GM19438 (cell line): ENCODE data around the gene DDX20.

ENCODE experiments used
- ATAC-seq: cut with Tn5 transposase; IDR thresholded peaks from one replicate; pipeline ENCODE4 v1.9.1; 2021; ENCODE audit warnings: low read depth; ENCODE audit not compliant: unreplicated experiment

Gene DDX20, protein sequence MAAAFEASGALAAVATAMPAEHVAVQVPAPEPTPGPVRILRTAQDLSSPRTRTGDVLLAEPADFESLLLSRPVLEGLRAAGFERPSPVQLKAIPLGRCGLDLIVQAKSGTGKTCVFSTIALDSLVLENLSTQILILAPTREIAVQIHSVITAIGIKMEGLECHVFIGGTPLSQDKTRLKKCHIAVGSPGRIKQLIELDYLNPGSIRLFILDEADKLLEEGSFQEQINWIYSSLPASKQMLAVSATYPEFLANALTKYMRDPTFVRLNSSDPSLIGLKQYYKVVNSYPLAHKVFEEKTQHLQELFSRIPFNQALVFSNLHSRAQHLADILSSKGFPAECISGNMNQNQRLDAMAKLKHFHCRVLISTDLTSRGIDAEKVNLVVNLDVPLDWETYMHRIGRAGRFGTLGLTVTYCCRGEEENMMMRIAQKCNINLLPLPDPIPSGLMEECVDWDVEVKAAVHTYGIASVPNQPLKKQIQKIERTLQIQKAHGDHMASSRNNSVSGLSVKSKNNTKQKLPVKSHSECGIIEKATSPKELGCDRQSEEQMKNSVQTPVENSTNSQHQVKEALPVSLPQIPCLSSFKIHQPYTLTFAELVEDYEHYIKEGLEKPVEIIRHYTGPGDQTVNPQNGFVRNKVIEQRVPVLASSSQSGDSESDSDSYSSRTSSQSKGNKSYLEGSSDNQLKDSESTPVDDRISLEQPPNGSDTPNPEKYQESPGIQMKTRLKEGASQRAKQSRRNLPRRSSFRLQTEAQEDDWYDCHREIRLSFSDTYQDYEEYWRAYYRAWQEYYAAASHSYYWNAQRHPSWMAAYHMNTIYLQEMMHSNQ

DNA sequence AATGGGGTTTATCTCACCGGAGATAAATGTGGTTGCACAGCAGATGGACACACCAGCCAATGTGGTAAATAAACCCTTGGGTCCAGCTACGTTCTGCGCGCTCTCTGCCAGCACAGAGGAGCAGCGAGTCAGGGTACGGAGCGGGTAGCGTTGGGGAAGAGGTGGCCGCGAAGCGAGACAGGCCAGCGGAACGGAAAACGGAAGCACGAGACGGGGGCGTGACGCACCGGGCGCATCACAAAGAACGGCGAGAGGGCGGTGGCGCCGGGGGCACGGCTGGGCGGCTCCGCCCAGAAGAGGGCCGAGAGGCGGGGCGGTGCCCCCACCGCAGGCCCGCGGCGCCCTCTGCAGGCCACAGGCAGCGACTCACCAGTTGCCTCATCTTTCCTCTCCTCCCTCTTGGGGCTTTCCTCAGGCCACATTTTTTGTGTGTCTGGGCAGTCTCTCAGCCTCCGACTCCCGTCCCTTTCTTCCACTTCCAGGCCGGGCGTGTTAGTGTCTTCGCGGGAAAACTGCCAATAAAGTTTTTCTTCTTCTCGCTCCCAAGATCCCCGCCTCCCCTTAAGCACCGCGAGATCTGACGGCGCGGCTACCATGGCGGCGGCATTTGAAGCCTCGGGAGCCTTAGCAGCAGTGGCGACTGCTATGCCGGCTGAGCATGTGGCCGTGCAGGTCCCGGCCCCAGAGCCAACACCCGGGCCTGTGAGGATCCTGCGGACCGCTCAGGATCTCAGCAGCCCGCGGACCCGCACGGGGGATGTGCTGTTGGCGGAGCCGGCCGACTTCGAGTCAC lies at the start of gene DDX20:
DDX20 (plus strand) TSS at position 571 of the 793 bp plus-strand sequence; CDS start at position 595, 24 bp downstream.
- peak; percentile 93 for ATAC-seq

DNA sequence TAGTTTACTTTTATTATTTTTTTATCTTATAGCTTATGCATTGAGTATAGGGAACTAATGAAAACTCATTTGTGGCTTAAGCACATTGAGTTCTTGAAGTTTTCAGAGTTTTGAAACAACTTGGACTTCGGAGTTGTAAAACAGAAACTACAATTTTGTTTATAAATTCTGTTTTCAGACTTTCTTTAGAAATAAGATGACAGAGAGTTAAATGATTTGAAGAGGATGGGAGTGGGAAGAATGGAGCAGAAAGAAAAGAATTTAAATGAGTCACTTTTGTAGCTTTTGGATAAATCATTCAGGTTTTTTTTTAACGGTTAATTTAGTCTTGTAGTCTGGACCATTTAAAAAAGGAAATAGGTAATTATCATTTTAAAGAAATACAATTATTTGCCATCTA lies 48.8 kb upstream of the DDX20 start:
- ATAC-seq: no peak

DNA sequence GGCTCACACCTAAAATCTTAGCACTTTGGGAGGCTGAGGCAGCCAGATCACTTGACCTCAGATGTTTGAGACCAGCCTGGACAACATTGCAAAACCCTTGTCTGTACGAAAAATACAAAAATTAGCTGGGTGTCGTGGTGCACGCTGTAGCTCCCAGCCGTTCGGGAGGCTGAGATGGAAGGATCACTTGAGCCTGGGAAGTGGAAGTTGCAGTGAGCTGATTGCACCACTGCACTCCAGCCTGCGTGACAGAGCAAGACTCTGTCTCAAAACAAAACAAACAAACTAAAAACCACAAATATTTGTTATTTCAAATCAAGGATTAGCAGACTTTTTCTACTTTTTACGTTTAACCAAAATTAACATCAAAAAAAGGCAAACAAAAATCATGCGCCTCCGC lies 47.8 kb upstream of the DDX20 start:
- no peak for ATAC-seq

DNA sequence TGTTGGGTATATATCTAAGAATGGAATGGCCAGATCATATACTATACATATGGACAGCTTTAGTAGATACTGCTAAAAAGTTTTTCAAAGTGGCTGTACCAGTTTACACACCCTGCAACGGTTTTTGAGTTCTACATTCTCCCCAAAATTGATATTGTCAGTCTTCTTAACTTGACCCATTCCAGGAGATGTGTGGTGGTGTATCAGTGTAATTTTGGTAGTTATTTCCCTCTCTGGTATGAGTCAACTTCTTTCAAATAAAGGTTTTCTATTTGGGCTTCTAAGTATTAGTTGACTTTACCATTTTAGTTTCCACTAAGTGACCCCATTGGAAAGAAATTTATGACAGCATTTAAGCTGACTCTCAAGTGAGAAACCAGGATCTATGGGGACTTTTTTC lies 45.7 kb upstream of the DDX20 start:
- ATAC-seq: no peak

DNA sequence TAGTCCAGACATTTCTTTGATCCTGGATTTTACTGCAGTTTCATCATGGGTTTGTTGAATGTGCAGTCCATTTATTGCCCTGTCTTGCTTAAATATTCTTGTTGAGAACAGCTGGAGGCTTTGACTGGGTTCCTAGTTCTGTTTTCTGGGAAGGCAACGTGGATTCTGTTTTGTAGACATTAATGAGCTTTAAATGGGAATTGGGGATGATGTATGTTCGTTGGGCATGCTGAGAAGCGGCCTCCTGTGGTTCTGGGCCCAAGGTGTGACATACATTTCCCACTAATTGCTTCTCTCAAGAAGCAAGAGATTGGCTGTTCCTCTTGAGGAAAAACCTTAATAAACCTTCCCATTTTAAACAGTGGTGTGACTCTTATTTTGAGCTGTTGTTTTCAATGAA lies 39.4 kb upstream of the DDX20 start:
- ATAC-seq: no peak

DNA sequence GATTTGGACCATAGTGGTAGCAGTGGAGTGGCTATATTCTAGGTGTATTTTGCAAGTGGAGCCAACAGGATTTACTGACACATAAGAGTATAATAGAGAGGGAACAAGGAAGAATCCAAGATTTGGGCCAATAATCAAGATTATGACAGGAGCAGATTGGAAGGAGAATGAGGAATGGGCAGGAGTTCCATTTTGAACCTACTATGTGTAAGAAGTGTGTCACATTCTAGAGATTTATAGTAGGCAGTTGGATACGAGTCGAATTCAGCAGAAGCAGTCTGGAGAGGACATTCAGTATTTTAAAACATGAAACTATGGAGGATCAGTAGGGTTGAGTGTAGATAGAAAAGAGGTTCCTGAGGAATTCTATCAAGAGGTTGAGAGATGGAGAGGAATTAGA lies 38.3 kb upstream of the DDX20 start:
- no peak for ATAC-seq

DNA sequence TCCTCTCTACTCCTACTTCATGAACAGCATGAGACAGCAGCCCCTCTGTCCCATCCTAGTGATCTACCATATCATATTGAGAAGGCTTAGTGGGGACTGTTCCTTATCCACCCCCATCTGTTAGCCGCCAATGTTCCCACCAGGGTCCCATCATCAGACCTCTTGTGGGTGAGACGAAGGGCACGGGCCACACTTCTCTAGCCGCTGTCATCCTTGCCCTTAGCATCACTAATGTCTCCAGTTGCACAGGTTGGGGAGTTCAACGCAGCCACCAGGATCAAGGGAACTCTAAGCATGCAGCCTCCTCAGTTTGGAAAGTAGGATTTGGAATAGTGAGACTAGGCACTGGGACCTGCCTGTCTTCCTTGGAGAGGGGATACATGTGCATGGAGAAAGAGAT lies 36.6 kb upstream of the DDX20 start:
- no peak for ATAC-seq

DNA sequence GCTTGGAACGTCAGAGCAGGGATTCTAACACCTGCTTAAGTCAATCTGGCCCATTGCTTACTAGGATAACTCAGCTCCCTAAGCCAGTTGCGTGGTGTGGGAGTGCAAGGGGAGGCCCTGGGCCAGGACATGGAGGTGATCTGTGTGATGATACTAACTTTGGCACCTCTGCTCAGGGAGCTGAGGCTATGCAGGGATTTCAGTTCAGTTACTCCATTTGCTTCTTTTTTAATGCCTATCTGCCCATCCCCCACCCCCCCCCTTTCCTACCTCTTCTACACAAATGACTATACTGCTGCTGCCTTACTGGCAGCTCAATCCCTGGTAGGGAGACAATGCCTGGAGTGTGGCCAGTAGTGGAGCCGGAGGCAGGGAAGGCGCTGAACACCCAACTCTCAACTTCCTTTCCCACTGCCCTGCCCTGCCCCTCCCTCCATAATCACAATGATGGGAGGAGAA lies 36.0 kb upstream of the DDX20 start:
- no peak for ATAC-seq

DNA sequence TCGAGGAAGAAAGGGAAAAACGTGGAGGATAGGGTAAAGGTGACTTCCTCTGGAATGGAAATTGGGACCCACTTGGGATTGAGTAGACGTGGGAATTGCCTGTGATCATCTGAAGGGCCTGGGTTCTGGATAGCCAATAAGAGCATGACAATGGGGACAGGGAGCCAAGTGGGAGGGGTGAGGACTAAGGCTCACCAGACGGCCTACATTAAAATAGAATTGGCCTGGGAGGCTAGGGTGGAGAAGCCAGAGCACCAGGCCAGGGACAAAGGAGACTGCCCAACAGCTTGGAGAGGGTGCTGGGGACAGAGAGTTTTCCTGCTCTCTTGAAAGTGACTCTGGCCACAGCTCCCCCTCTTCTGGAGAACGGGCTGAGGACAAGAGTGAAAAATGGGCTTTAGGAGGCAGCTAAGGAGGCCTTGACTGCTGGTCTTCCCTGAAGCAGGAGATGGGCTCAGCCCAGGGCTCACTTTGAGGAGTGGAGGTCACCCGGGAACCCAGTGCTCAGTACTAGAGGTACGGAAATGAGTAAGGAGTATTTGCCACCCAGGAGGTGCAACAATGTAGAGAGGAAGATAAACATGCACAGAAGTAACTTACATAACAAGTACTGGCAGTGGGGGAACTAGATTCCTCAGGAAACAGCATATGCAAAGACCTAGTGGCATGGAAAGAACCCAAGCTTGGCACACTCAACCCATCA lies 35.3 kb upstream of the DDX20 start:
- ATAC-seq: no peak

DNA sequence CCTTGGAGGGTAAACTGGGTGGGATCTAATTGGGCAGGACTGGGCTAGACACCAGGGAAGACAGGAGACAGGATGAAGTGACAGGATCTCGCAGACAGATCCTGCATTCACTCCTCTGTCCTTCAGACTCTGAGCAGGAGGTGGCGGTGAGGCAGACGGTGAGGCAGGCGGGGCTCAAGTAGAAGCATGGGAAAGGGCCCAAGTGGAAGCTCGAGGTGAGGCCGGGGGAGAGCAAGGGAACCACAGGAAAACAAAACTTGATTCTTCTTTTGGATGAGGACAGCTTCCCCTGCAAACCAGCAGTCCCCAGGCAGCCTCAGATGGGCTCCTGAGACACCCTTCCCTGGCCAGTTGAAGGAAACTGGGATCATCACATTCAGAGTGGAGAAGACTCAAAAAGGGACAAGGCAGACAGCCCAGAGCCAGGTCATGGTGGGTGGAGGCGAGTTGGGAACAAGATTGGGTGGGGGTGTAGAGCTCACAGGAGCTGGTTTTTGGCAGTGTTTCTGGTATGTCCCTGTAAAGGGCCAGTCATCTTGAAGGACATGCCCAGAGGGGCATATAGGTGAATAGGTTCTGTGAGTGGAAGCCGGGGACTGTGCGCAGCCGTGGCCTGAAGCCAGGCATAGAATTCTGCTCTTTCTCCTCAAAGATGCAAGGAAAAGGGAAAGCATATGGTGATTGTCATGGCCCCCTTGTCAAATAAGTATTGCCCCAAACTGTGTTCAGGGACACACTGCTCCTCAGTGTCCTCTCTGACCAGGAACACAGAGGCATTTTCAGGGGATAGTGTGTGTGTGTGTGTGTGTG lies 34.5 kb upstream of the DDX20 start:
- no peak for ATAC-seq

DNA sequence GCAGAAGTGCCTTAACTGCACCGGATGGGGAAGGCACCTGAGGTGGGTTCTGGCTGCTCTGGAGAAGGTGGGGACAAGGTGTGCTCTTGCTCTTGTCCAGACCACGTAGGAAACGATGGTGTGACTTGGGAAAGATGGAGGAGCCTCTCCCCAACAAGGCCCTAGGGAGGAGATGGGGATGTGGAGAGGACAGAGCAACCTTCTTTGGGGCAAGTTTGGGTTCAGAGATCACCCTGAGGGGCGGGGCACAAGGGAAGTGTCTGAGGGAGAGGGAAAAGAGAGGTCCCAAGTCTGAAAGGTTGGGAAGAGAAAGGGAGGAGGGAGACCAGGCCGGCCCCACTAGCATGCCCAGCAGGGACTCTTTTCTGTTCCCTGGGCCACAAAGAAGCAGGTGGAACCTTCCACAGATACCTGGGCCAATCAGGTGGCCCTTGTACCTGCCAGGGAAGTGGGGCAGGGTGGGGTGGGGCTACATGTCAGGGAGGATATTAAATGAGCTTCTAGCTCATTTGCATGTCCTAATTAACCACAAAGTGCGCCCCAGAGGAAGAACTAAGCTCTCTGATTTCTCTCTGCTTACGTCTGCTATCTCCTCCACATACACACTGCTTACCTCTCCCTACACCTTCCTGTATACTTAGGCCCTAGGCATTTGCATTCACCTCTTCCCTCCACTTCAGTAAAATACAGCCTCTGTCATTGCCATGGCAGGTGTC lies 32.5 kb upstream of the DDX20 start:
- ATAC-seq: no peak

DNA sequence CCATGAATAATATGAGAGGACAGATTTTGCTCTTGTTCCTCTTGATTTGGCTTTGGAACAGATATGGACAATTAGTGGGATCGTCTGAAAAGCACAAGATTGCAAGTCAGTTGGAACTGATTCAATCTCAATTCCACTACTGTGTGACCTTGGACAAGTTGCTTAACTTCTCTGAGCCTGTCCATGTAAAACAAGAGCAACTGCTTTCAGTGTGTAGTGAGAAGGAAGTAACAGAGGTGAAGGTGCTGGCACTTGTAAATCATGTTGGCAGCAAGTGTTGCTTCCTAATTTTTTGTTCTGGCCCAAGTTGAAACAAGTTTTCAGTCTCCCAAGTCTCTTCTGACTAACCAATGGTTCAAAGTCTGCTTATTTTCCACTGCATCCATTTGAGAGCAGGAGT lies 31.8 kb upstream of the DDX20 start:
- ATAC-seq: no peak

DNA sequence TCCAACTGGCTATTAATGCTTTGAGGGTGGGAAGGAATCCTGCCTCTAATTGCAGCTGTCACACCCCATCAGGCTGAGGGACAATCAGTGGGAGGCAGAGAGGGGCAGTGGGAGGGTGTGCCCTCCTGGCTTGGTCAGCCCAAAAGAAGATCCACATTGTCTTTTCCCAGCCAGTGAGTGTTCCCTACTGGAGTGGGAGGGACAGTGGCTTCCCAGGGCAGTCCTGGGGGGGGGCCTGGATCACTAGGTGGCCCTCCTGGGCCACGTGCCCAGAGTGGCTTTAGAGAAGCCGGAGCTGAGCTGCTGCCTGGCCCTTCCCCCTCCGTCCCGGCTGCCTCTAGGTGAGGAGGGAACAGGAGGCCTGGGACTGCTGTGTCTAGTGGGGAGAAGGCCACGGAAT lies 30.5 kb upstream of the DDX20 start:
- no peak for ATAC-seq

DNA sequence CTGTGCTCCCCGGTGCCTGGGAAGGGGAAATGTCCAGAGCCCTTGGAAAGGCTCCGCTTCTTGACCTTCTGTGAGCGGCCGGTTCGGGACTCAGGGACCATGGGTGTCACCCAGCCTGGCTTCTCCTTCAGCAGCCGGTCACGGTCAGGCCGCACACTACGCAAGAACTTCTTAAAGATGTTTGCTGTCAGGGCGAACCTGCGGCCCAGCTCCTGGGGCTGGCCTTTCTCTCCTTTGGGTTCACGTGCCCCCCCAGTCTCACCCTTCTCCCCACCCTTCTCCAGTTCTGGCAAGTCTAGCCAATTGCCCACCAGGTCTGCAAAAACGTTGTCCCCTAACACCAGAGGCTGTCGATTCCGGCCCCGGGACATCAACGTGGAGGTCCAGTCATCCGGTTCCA lies 28.6 kb upstream of the DDX20 start:
- no peak for ATAC-seq

DNA sequence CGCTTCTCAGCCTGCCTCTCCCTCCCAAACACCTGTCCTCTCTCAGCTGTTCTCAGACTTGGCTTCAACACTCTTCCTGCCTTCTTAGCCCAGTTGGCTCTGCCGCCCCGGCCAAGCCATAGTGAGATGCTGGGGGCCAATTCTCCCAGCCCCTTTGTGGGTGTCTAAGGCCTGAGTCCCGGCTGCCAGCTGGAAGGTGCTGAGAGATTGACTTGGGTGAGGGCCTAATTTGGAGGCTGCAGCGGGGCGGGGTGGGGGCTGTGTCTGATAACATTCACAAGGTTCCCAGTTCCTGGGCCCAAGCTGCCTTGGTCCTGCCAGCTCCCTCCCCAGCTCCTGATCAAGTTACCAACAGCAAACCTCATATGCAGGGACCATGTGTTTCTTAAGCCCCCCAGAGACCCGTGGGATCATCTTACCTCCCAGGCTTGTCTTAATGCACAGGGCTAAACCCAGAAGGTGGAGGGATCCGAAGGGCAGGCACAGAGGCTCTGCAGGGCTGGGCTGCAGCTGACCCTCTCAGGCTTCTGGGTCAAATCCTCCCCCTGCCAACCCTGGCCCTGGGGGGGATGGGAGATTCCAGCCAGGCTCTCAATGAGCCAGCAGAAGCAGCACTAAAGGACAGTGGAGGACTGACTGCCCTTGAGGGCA lies 26.3 kb upstream of the DDX20 start:
- ATAC-seq: no peak

DNA sequence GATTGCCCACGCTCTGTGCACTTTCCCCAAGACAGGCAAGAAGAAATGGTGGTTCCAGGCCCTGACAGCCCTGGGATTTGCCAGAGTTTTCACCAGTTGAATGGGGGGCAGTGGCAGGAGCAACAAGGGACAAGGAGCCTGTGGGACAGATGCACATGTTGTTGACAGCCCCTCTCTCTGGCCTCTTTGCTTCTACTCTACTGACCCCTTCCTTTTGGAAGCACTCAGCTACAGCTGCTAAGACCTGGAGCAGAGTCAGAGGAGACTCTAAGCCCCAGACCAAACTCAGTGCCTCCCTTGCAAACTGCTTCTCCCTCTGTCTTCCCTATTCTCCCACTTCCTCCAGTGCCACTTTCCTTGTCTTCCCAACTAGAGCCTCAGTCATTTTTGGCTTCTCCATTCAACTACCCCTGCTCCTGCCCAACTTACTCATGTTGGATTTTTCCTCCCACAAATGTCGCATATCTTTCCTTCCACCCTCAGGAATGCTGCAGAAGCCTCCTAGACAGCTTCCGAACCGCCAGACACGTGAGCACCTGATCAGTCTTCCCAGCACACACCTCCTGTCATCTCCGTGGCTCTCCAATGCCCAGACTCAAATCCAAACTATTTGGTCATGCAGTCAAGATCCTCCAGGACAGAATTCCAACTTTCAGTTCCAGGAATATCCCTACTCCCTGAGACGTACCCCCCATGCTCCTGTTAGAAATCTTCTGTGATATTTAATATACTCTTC lies 25.6 kb upstream of the DDX20 start:
- no peak for ATAC-seq

DNA sequence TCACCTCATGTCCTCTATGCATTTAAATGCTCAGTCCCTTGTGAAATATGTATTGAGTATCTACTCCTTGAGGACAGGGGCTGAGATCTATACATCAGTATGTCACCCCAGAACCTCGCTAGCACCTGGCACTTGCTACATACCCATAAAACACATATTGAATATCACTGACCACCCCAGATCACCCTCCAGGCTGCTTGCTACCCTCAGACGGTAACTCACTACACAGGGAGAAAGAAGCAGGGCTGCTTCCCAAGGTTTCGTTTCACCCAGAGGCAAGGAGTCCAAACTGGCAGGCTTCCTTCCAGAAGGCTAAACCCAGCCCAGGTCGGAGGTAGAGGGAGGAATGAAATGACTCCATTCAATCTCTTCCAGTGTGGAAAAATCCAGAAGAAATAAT lies 25.0 kb upstream of the DDX20 start:
- ATAC-seq: no peak

DNA sequence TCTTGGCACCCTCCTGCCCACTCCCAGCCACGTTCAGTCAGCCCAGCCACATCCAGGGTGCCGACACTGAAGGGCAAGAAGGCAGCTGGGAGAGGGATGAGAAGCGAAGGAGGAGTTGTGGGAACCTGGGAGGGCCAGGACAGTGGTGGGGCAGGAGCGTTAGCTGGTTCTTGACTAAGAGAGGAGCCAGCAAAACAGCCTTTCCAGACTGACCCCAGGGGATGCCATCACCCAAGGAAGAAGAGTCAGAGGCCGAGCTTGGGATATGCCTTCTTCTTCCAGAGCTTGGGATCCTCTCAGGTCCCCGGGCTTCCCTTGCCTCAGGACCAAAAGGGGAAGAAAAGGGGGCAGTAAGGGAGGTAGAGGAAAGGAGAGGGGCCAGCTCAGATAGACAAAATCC lies 23.7 kb upstream of the DDX20 start:
- ATAC-seq: no peak
